Inflammatory macrophage (primary cell): ENCODE results near the gene JARID2.
"Not testable (repeated sequence)": the region's sequence is repeated elsewhere in the genome, so short reads cannot be mapped to it uniquely, and the experiment has no call there.

Experiments used
- DNase-seq, 2 donors: peaks; one replicate each; pipeline ENCODE4 v3.0.0-alpha.2; 2020 to 2022

JARID2 gene

GRCh38 chr6:15316754-15317153 is 70.9 kb downstream of the JARID2 start:
- DNase-seq = no peak

- DNase-seq = no peak
Observed at GRCh38 chr6:15317251-15317650, 71.4 kb downstream of the JARID2 start.

- peak in 1 of 2 donors; percentile 41 for DNase-seq
Observed at GRCh38 chr6:15317934-15318902, 72.3 kb downstream of the JARID2 start.

GRCh38 chr6:15319677-15320076 is 73.8 kb downstream of the JARID2 start:
- no peak for DNase-seq

GRCh38 chr6:15320693-15321092 is 74.8 kb downstream of the JARID2 start:
- no peak for DNase-seq

GRCh38 chr6:15322184-15322583 is 76.3 kb downstream of the JARID2 start:
- no peak for DNase-seq

- no peak for DNase-seq
Observed at GRCh38 chr6:15322781-15323536, 77.1 kb downstream of the JARID2 start.

GRCh38 chr6:15323611-15324010 is 77.7 kb downstream of the JARID2 start:
- DNase-seq = not testable (repeated sequence)

- DNase-seq = no peak
Observed at GRCh38 chr6:15324427-15324985, 78.6 kb downstream of the JARID2 start.

GRCh38 chr6:15325540-15325955 is 79.7 kb downstream of the JARID2 start:
- DNase-seq = peak; percentile 21 to 49

GRCh38 chr6:15326067-15326614 is 80.3 kb downstream of the JARID2 start:
- no peak for DNase-seq

GRCh38 chr6:15327271-15327670 is 81.4 kb downstream of the JARID2 start:
- DNase-seq = no peak

GRCh38 chr6:15329197-15329671 is 83.4 kb downstream of the JARID2 start:
- no peak for DNase-seq

GRCh38 chr6:15330174-15330944 is 84.5 kb downstream of the JARID2 start:
- no peak for DNase-seq

- peak in 1 of 2 donors; percentile 46 for DNase-seq
Observed at GRCh38 chr6:15331143-15331542, 85.3 kb downstream of the JARID2 start.

GRCh38 chr6:15331629-15332251 is 85.9 kb downstream of the JARID2 start:
- no peak for DNase-seq

GRCh38 chr6:15332446-15332845 is 86.6 kb downstream of the JARID2 start:
- no peak for DNase-seq

GRCh38 chr6:15335385-15335784 is 89.5 kb downstream of the JARID2 start:
- no peak for DNase-seq

- no peak for DNase-seq
Observed at GRCh38 chr6:15335916-15336315, 90.0 kb downstream of the JARID2 start.

GRCh38 chr6:15336900-15337560 is 91.2 kb downstream of the JARID2 start:
- DNase-seq = no peak

GRCh38 chr6:15337582-15337981 is 91.7 kb downstream of the JARID2 start:
- no peak for DNase-seq
